Measurements from ENCODE around the gene GLIS2.
A peak's percentile ranks its signal among the peaks of the same experiment; 100 is the strongest.

Gene GLIS2

DNA sequence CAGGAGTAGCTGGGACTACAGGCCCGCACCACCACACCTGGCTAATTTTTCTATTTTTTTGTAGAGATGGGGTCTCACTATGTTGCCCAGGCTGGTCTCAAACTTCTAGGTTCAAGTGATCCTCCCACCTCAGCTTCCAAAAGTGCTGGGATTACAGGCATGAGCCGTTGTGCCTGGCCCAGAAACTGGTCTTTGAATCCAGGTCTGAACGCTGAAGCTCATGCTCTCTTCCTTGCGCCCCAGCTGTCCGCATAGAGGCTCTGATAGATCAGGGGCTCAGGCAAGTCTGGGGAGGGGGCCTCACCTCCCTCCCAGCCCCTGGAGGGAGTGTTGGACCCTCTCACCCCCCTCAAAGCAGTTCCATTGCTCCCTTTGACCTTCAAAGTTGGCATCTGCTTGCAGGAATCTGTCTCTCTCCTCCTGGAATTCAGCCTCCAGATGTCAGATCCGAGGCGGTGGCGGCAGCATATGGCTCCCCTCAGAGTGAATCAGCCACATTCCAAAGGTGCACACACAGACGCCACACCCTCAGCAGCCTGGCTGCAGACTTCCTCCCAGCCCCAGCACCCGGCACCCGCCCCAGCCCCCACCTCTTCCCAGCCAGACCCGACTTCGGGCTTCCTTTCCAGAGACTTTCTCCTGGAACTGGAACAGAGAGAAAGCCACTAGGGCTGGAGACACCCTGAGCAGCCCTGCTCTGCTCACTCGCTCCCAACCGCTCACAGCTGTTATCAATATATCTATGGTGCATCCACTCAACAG lies 16.9 kb upstream of the GLIS2 start:
- DNase-seq (ENCODE audit: low spot score): peak; percentile 94

DNA sequence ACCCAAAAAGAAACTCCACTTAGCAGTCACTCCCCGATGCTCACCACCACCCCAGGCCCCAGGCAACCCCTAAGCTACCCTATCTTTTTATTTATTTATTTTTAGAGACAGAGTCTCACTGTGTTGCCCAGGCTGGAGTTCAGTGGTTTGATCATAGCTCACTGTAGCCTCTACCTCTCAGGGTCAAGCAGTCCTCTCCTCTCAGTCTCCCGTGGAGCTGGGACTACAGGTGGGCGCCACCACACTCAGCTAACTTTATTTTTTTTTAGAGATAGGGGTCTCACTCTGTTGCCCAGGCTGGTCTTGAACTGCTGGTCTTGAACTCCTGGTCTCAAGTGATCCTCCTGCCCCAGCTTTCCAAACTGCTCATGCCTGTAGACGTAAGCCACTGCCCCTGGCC lies 14.7 kb upstream of the GLIS2 start:
- no peak for DNase-seq (ENCODE audit: low spot score)

DNA sequence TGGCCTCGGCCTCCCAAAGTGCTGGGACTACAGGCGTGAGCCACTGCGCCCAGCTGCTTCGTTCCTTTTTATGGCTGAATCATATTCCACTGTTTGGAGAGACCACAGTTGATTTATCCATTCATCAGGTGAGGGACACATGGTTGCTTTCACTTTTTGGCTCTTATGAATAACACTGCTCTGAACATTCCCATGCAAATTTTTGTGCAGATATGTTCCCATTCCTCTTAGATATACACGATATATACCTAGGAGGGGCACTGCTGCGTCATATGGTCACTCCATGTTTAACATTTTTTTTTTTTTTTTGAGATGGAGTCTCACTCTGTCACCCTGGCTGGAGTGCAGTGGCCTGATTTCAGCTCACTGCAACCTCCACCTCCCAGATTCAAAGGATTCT lies 13.9 kb upstream of the GLIS2 start:
- no peak for DNase-seq (ENCODE audit: low spot score)

DNA sequence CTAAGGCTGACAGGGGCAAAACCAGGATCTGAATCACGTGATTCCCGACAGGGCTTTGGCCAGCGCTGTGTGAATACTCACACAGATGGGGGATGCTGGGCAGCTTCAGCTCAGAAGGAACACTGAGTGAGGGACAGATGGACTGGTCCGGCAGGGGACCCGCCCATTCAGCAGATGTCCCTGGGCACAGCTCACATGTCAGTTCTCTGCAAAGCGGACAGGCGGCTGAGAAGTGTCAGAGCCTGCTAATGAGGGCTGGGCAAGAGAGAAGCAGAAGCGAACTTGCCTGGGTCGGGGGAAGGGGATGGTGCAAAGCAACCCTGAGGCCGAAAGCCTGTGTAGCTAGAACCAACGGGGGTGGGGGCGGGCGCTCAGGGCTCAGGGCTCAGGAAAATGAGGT lies 11.9 kb upstream of the GLIS2 start:
- DNase-seq (ENCODE audit: low spot score): no peak

DNA sequence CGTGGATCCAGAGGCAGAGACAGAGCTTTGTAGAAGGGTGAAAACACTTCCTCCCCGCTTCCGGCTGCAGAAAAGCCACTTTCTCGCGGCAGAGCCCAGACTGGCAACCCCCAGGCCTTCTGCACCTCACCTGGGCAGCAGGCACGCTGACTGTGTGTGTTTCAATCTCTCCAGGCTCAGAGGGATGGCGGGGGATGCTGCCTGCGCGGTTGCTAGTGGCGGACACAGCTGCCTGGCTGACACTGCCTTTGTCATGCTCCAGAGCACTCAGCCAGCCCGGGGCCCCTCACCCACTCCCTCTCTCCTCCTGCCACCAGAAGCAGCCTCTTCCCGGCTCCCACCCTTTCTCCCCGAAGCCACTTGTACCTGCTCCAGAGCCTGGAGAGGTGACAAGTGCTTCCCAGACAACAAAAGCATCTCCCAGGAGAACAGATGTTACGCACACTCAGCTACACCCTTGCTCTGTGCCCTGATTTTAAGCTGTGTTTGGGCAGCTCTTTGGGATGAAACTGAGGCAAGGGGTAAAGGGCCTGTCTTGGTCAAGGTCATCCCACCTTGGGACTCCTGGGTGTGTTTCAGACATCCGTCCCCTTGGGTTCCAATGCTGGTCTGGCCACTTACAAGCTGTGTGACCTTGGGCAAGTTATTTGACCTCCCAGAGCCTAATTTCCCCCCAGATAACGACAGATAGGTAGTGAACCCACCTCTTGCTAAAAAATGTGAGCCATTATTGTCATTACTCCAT lies 9.2 kb upstream of the GLIS2 start:
- DNase-seq (ENCODE audit: low spot score): no peak

DNA sequence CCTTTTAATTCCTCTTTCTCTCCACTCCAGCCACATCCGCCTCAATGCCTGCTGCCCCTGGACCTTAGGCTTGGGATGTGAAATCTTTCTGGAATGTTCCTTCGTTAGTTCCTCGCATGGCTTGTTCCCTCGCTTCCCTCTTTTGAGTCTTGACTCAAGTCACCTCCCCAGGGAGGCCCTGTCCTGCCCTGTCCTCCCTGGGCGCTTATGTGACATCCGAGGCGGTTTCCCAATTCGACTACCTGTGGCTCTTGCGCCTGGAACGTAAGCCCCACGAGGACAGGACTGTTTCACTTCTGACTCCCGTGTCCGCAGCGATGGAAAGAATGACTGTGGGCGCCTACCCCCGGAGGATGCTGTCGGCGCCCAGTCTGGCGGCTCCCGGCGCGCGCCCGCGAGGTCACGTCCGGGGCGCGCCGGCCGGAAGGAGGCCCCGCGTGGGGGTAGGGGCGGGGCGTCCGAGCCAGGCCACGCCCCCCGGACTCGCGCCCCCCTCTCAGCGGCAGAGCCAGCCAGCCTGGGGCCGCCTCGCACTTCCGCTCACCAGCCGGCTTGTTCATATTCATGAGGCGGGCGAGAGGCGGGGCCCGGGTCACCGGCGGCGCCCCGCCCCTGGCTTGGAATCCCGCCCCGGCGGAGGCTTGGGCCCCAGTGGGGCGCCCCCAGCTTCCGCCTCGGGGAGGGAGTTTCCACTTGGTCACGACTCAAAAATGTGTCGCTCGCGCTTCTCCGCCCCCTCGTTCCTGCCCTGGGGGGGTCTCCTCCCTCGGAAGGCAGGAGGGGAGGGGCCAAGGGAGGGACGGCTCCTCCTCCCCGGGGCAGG lies 8.4 kb upstream of the GLIS2 start:
- DNase-seq (ENCODE audit: low spot score): peak; percentile 96

DNA sequence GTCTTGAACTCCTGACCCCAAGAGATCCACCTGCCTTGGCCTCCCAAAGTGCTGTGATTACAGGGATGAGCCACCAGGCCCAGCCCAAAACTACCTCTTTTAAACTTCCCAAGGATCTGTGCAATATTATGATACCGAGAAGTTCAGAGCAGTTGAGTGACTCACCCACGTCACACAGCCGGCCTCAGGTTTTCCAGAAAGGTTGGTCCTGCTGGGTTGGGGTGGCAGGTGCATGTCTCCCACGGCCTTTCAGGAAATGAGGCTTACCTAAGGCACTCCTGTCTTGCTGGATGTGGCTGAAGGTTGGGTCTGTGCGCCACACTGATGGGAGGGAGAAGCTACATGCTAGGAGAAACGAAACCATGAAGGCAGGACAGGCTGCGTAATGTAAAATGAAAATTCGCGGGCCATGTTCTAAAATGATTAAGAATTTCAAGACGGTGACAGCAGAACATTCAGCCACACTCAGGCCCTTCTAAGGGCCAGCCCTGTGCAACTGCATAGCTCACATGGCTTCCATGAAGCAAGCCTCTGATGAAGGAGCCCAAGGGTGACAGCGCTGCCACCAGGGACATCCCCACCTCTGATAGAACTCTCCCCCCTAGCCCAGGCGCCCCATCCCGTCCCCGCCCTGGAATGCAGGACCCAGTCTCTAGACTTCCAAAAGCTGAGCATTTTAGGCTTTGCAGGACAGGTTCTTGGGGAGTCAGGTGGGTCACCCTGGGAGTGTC lies 6.6 kb upstream of the GLIS2 start:
- DNase-seq (ENCODE audit: low spot score): peak; percentile 12

DNA sequence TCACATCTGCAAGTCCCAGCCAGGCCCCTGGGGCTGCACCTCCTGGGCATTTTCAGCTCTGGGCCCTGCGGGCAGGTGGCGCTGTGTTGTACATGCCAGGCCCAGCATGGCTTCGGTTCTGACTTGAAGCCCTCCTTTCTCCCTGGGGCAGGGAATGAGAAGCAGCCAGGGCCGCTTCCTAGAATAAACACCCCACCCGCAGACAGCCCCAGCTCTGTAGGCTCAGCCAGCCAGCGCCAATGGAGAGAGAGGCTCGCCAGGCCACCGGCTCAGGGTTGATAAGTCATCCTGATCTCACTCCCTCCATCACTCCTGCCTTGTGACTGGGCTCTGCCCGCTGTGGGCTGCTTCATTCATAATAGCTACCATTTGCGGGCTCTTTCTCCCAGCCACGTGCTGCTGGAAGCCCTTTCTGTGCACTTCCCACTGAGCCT lies 6.0 kb upstream of the GLIS2 start:
- DNase-seq (ENCODE audit: low spot score): peak; percentile 17

DNA sequence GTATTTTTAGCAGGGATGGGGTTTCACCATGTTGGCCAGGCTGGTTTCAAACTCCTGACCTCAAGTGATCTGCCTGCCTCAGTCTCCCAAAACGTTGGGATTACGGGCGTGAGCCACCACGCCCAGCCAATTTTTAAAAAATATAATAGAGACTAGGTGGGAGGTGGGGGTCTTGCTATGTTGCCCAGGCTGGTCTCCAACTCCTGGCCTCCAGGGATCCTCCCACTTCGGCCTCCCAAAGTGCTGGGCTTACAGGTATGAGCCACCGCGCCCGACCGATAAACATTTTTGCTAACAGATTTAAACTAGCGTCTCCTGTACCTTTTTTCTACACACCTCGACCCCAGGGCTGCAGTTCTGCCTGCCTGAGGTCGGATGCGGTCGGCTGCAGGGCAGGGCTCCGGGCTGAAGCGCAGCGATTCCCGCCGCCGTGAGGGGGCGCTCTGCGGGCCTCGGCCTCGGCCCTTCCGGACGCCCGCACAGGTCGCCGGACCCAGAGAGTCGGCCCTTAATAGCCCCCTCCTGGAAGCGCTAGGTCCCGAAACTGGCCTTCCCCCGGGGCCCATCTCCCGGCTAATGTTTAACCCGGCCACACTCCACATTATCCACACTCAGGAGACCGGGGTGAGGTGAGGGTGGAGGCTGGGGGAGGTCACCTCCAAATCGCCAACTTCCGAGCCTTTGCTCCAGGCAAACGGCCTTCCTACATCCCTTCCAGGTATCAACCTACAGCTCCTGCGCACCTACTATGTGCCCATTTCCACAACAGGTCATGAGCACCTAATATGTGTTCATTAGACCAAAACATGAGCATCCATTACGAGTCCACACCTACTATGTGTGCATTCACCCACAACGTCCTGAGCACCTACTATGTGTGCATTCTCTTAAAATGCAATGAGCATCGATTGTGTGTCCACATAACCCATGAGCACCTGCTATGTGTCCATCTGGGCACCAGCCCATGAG lies 2.0 kb upstream of the GLIS2 start:
- peak; percentile 72 for DNase-seq (ENCODE audit: low spot score)

DNA sequence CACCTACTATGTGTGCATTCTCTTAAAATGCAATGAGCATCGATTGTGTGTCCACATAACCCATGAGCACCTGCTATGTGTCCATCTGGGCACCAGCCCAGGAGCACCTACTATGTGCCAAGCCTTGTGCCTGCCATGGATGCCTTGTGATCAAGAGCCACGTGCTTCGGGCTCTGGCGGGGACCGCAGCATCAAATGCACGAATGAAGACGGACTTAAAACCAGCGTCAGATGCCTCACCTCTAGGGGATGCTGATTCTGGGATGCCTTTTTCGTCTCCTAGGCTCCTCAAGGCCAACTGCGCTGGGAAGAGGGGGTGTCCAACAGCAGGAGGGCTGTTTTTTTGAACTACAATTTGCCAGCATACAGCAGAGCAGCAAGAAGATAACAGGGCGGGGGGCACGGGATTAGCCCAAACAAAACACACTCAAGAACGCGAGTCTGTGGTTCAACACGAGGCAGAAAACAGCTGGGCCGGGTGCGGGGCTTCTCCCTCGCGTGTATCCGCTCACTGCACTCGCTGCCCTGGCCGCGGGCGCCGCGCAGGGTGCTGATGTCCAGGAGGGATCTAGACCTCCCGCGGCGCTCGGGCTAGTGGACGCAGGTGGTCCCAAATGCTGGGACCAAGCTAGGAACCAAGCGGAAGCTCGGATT lies 1.2 kb upstream of the GLIS2 start:
- peak; percentile 29 for DNase-seq (ENCODE audit: low spot score)

DNA sequence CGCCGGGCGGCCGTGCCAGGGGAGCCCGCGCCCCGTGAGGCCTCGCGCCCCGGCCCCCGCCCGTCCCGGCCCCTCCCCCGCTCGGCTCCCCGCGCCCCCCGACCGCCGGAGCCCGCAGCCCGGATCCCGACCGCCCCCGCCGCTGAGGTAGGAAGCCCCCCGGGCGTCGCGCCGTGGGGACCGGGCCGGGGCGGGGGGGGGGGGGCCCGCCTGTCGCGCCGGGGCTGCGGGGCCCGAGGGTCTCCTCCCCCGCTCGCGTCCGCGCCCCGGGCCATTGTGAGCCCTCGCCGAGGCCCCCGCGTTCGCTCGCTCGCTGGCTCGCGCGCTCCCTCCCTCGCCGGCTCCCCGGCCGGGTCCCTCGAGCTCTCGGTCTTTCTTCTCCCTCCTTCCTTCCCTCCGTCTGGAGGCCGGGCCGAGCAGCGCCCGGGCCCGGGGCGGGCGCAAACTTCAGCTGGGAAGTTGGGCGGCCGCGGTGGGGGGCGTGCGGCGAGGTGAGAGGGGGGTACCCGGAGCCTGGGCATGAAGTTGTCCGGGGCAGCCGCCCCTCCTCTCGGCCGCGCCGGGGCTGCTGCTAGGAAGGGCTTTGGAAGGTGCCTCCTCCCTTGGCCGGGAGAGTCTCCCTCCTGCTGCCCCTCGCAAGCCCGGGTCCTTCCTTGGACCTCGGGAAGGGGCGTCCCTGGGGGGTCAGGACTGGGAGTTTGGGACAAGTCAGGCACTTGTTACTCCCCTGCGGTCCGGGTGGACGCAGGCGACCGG lies 419 bp downstream of the GLIS2 start:
- DNase-seq (ENCODE audit: low spot score): no peak

DNA sequence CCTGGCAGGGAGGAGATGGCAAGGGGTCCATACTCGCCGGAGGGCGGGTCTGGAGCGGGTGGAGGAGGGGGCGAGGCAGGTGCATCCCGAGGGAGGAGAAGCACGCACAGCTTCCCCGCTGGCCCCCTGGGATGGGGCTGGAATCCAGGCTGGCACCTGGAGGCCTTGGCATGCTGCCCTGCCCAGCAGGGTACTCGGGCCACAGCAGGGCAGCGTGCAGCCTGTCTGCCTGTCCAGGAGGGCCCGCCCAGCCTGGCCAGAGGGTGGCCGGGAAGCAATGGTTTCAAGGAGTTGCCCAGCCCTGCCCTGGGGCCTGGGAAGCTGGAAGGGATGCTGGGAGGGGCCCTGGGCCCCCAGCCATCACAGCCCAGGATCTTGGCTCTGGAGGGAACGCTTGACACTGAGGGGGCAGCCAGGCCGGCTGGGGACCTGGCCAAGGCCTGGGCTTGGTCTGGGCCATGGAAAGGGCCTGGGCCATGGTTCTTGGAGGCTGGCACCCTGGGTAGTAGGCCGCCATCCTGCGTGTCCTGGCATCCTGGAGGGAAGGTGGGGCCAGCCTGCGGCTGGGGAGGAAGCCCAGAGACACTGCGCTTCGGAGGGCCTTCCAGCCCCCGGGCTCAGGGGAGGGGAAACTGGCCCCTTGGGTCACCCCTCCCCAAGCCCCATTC lies 1.1 kb downstream of the GLIS2 start:
- DNase-seq (ENCODE audit: low spot score): peak; percentile 69

DNA sequence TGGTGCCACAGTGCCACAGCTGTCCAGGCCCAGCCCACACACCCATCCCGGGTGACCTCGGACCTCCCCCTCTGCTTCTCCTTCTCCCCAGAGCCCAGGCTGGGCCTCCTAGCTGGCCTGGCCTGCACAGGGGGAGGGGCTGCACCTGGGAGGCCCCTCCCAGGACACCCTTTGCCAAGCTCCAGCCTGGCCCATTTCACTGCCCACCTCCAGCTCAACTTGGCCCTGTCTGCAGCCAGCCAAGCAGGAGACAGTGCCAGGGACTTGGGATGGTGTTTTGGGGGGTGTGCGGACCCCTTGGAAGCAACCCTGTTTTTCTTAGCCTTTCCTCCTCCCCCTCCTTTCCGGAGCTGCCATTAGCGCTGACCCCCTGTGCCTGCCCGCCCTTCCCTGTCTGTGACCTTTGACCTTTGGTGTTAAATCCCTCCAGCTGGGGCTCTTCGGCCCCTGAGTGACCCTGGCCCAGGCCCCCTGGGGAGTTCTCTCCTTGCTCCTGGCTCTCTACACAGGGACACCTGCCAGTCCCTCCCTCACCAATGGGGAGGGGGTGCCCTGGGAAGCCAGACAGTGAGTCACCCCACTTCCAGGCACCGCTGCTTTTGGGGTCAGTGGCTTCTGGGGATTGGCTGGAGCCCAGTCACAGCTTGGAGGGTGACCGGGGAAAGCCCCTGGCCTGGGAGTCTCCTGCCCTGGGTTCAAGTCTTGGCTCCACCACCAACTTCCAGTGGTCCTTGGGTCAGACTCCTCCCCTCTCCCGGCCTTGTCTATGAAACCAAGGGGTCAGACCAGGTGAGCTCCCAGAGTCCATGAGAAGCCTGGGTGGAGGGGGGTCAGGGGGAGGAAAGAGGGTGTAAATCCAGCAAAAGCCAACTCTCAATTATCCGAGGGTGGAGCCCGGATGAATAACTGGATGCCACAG lies 1.9 kb downstream of the GLIS2 start:
- DNase-seq (ENCODE audit: low spot score): no peak

DNA sequence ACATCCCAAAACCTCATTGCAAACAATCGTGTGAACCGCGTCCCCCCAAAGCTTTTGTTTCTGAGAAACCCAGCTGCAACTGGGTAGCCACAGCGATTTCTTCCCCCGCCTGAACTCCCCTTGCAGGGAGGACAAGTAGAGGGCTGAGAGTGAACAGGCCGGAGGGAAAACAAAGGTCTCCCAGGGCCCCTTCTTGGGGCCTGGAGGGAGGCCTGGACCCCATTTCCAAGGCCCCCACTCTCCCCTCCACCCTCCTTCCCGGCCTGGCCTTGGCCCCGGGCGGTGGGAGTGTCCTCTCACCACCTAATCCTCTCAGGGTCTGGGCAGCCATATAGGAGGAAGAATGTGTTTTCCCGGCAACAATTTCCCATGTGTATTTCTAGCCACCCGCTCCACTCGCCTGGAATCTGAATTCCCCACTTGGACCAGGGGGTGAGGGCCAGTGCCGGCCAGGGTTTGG lies 2.6 kb downstream of the GLIS2 start:
- DNase-seq (ENCODE audit: low spot score): no peak

DNA sequence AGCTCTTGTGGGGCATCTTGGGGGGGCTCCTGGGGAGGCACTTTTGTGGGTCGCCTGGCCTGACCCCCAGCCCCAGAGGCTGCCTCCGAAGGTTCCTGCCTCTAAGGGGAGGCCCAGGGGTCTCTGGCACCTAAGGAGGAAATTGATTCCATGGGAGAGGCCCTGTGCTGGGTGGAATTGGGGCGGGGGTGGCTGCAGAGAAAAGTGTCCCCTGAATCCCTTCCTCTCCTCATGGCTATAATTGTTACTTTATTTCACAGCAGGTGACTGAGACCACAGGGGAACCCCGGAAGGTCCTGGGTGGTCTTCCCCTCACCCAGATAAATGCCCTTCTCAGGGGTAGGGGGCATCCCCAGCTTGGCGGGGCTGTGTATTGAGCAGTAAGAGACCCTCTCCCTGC lies 3.1 kb downstream of the GLIS2 start:
- DNase-seq (ENCODE audit: low spot score): no peak

DNA sequence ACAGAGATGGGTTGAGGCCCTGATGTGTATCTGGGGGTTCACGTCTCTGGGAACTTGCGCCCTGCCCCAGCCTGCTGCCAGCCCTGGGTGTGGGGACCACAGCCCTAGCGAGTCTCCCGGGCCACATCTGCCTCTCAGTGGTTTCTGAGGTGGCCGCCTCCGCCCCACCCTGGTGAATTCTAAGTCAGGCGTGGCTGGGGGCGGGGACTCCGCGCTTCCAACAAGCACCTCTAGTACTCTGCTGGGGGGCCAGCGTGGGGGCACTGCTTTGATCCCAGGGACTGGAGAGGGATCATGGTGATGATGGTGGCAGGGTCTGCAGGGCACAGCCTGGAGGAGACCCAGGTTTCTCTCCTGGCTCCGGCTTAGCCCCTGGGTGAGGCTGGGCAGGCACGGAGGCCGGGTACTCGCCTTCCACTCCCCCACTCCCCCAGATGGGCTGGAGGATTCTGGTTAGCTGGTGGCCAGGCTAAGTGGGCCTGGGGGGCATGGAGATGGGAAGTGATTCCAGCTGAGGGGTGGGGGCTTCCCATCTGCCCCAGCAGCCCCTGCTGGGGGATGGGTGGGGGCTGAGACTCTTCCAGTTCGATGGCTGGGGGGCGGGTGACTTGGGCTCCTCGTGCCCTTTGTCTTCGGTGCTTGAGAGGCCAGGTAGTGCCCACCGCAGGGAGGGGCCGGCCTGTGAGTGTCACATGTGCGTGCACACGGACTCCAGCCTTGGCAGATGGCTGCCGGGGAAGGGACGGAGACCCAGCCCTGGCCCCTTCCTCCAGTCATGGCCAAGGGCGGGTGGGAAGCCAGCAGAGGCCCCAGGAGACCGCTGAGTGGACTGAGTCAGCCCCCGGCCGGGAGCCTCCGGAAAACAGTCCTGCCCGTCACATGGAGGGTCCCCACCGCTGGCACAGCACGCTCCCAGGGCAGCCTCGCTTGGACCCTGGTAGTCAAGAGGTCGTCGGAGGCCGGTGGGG lies 3.9 kb downstream of the GLIS2 start:
- DNase-seq (ENCODE audit: low spot score): no peak
